Testis (tissue), 2 donors: ENCODE measurements around the gene IRF9.

Experiments used
- CTCF ChIP-seq, 3 experiments: fragments of 450-650 bp in 2 of 3; fragments of 200-600 bp in 1 of 3; sonication (generic) in 1 of 3; IDR thresholded peaks; one replicate each; pipeline ENCODE4 v1.5.1; 2016 to 2019; ENCODE audit warnings: antibody characterized with exemption in 3 of 3, mild to moderate bottlenecking in 2 of 3, moderate library complexity in 1 of 3
- POLR2A ChIP-seq: fragments of 450-650 bp; IDR thresholded peaks from one replicate; pipeline ENCODE4 v1.6.1; 2017; ENCODE audit warnings: antibody characterized with exemption, mild to moderate bottlenecking, moderate library complexity

DNA sequence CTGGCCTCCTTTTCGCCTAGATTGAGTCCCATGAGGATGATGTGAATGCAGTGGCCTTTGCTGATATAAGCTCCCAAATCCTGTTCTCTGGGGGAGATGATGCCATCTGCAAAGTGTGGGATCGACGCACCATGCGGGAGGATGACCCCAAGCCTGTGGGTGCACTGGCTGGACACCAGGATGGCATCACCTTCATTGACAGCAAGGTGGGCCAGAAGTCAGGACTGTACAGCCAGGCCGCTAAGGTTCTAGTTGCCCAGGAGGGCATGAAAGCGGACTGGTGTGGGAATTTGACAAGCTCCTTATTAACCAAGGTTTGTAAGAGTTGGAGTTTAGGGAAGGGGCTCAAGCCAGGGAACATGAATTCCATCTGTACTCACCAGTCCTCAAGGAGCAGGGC, 41.4 kb upstream of the IRF9 start:
- TF ChIP-seq CTCF (IDR thresholded peaks at IDR 0.05) (no peak), POLR2A (no peak)
